GM12892 (cell line): ENCODE measurements around the gene PHLPP2.

Experiments
- POLR2A ChIP-seq: IDR thresholded peaks from 2 replicates; pipeline ENCODE4 v1.6.1; 2011; ENCODE audit warnings: low read depth, low read length, control low read depth
- POLR2AphosphoS5 ChIP-seq: IDR thresholded peaks from 2 replicates; pipeline ENCODE4 v1.6.1; 2011; ENCODE audit warnings: low read depth, low read length, control low read depth
- TAF1 ChIP-seq: IDR thresholded peaks from 2 replicates; pipeline ENCODE4 v1.6.1; 2011; ENCODE audit warnings: low read depth, mild to moderate bottlenecking, control low read depth, low read length, borderline replicate concordance

DNA sequence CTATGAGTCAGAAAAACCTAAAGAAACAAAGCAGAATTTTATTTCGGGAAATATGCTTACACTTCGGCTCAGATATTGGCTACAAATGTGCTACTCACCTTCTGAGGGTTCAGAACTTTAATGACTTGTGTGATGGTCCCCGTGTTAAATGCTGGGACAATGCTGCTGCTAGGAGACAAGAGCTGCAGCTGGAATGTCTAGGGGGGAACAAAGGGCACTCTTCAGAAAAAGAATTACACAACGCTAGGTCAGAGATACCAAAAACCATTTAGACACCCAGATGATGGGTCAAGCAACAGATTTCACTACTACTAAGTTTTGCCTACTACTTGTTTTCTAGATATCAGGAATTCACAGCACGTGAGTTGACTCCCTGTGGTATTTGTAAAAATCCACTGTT is 10.0 kb upstream of the PHLPP2 start:
- TF ChIP-seq POLR2A (no peak), POLR2AphosphoS5 (no peak), TAF1 (no peak)
